Measurements from ENCODE around the gene CD109. TPM values are rescaled to one million over a fixed set of nuclear protein-coding genes. Genes with fewer than 3 reads are reported as not detected.
"Not testable (repeated sequence)": the region's sequence is repeated elsewhere in the genome, so short reads cannot be mapped to it uniquely, and the experiment has no call there.

The CD109 gene
- total and polyA plus RNA-seq, 4 experiments from 2014 or later, result 0.10 to 0.96 (median 0.53) TPM

DNA sequence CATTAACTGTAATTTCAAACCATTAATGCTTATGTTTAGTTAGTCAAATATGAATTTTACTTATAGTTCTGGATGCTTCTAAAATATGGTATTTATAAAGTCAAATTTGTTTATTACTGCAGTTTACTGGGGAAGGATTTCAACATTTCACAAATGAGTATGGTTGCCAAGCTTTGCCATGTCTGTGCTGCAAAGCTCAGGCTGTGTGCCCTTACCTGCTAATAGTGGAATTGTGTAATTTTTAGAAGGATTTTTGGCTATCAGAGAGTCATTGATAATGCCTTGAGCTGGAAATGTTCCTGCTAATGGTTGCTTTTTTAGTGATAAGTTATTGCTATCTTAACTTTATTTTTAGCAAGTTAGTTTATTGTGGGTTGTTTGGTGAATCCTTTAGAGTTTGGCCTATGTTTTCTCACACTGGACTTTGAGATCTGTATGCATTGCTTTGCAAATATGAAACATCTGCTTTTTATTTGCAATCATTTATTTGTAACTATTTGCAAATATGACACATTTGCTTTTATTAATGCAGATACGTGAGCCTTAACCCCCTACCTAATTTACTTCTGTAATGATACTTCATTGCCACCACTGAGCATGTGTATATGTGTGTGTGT is 105.8 kb downstream of the CD109 start:
- no peaks in the 10 kb centered on the region for H3K4me1 Mint-ChIP-seq
- ChIA-PET POLR2A (ENCODE audit: partially characterized antibody) (no interaction called here), CTCF (ENCODE audit: partially characterized antibody) (no interaction called here)
- H3K9me3 Mint-ChIP-seq, result no peaks in the 10 kb centered on the region
- no peaks in the 10 kb centered on the region for H3K36me3 ChIP-seq (ENCODE audit: insufficient read depth, low read length)
- no peaks in the 10 kb centered on the region for H3K4me1 ChIP-seq (ENCODE audit: insufficient read depth, low read length)
- no peak overlapping the region for H3K27ac Mint-ChIP-seq
- no peak overlapping the region for H3K4me3 Mint-ChIP-seq
- intact Hi-C loops (cut with micrococcal nuclease), result no loop called here
- H3K27me3 Mint-ChIP-seq, result no peaks in the 10 kb centered on the region
- no peaks in the 10 kb centered on the region for H3K9me3 ChIP-seq (ENCODE audit: control insufficient read depth in 1 of 2, low read length in 2 of 2)
- no peaks in the 10 kb centered on the region for H3K27me3 ChIP-seq (ENCODE audit: insufficient read depth, low read length)
- no peak overlapping the region for H3K4me3 ChIP-seq (ENCODE audit: low read length in 2 of 2)
- no peak for DNase-seq
- no peaks in the 10 kb centered on the region for H3K36me3 Mint-ChIP-seq
- H3K27ac ChIP-seq (ENCODE audit: low read depth, low read length), result no peak overlapping the region

DNA sequence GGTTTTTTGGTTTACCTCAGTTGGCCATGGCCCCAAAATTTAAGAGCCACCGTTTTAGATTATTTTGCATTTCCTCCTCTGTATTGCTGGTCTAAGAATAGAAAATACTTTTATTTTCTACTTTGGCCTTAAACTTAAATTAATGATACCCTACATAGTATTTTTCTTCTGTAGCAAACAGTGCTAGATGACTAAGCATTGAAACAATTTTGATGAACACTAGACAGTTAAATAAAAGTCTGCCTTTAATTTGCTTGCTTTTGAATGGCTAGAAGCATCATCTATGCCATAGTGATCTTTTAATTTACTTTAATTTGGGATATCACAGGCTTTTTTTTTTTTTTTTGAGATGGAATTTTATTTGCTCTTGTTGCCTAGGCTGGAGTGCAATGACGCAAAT is 106.4 kb downstream of the CD109 start:
- H3K4me3 Mint-ChIP-seq, result no peak overlapping the region
- H3K27ac Mint-ChIP-seq, result no peak overlapping the region
- H3K4me1 ChIP-seq (ENCODE audit: insufficient read depth, low read length), result no peaks in the 10 kb centered on the region
- H3K36me3 ChIP-seq (ENCODE audit: insufficient read depth, low read length), result no peaks in the 10 kb centered on the region
- DNase-seq, result no peak
- H3K4me1 Mint-ChIP-seq, result no peaks in the 10 kb centered on the region
- no peaks in the 10 kb centered on the region for H3K27me3 ChIP-seq (ENCODE audit: insufficient read depth, low read length)
- H3K9me3 ChIP-seq (ENCODE audit: control insufficient read depth in 1 of 2, low read length in 2 of 2), result no peaks in the 10 kb centered on the region
- no peak overlapping the region for H3K4me3 ChIP-seq (ENCODE audit: low read length in 2 of 2)
- H3K27me3 Mint-ChIP-seq, result no peaks in the 10 kb centered on the region
- ChIA-PET CTCF (ENCODE audit: partially characterized antibody) (no interaction called here), POLR2A (ENCODE audit: partially characterized antibody) (no interaction called here)
- no peaks in the 10 kb centered on the region for H3K36me3 Mint-ChIP-seq
- H3K9me3 Mint-ChIP-seq, result no peaks in the 10 kb centered on the region
- no peak overlapping the region for H3K27ac ChIP-seq (ENCODE audit: low read depth, low read length)
- intact Hi-C loops (cut with micrococcal nuclease), result no loop called here

DNA sequence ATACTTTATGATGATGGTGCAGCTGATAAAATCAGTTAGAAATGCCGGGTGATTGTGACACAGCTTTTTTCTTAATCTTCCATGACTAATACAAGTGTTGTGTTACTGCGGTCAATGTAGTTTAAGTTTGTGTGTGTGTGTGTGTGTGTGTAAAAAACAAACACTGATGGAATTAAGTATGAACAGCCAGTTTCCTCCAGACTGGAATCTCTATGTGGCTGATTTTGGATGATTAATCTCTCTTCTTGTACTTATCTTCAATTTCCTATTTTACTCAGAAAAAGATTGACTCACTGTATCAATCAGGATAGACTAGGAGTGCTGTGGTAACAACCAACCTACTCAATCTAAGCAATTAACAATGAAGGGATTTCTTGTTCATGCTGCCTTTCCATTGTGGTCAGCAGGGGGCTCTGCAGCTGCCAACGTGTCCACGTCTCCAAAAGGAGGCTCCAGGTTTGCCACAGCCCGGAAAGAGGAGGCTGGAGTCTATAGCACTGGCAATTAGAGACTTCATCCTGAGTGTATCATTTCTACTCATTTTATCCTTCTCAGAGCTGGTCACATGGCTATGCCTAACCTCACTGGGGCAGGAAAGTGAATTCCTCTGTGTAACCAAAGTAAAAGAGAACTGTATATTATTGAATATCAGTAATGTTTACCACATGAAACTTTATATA is 107.7 kb downstream of the CD109 start:
- no peak overlapping the region for H3K27ac ChIP-seq (ENCODE audit: low read depth, low read length)
- POLR2A ChIA-PET (ENCODE audit: partially characterized antibody), result no interaction called here
- no peaks in the 10 kb centered on the region for H3K9me3 Mint-ChIP-seq
- H3K27me3 ChIP-seq (ENCODE audit: insufficient read depth, low read length), result no peaks in the 10 kb centered on the region
- H3K27me3 Mint-ChIP-seq, result no peaks in the 10 kb centered on the region
- no peaks in the 10 kb centered on the region for H3K36me3 Mint-ChIP-seq
- no peaks in the 10 kb centered on the region for H3K4me1 Mint-ChIP-seq
- no peaks in the 10 kb centered on the region for H3K9me3 ChIP-seq (ENCODE audit: control insufficient read depth in 1 of 2, low read length in 2 of 2)
- no peak overlapping the region for H3K27ac Mint-ChIP-seq
- intact Hi-C loops (cut with micrococcal nuclease), result no loop called here
- H3K36me3 ChIP-seq (ENCODE audit: insufficient read depth, low read length), result no peaks in the 10 kb centered on the region
- no peak overlapping the region for H3K4me3 ChIP-seq (ENCODE audit: low read length in 2 of 2)
- H3K4me3 Mint-ChIP-seq, result peak overlapping the region in 1 of 8 donors; percentile 50
- DNase-seq, result no peak
- H3K4me1 ChIP-seq (ENCODE audit: insufficient read depth, low read length), result no peaks in the 10 kb centered on the region
- CTCF ChIA-PET (ENCODE audit: partially characterized antibody), result interaction anchor here (1.2 kb wide), 1 partner anchor 1405 kb away, joined by 3 read pairs; no protein-coding TSS in a partner anchor

DNA sequence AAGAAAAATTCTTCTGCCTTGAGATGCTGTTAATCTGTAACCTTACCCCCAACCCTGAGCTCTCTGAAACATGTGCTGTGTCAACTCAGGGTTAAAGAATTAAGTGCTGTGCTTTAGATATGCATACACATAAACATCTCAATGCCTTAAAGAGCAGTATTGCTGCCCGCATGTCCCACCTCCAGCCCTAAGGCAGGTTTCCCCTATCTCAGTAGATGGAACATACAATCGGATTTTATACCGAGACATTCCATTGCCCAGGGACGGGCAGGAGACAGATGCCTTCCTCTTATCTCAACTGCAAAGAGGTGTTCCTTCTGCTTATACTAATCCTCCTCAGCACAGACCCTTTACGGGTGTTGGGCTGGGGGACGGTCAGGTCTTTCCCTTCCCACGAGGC is 109.2 kb downstream of the CD109 start:
- H3K27ac Mint-ChIP-seq; H3K36me3 ChIP-seq (ENCODE audit: insufficient read depth, low read length); DNase-seq; POLR2A ChIA-PET (ENCODE audit: partially characterized antibody); H3K36me3 Mint-ChIP-seq; H3K9me3 ChIP-seq (ENCODE audit: control insufficient read depth in 1 of 2, low read length in 2 of 2); H3K27me3 ChIP-seq (ENCODE audit: insufficient read depth, low read length); H3K4me1 ChIP-seq (ENCODE audit: insufficient read depth, low read length); H3K4me3 Mint-ChIP-seq; H3K27me3 Mint-ChIP-seq; H3K9me3 Mint-ChIP-seq; H3K4me1 Mint-ChIP-seq; intact Hi-C loops (cut with micrococcal nuclease); H3K4me3 ChIP-seq (ENCODE audit: low read length in 2 of 2); H3K27ac ChIP-seq (ENCODE audit: low read depth, low read length): not testable (repeated sequence)
- CTCF ChIA-PET (ENCODE audit: partially characterized antibody), result interaction anchor here (1.1 kb wide), 1 partner anchor 1403 kb away, joined by 3 read pairs; no protein-coding TSS in a partner anchor

DNA sequence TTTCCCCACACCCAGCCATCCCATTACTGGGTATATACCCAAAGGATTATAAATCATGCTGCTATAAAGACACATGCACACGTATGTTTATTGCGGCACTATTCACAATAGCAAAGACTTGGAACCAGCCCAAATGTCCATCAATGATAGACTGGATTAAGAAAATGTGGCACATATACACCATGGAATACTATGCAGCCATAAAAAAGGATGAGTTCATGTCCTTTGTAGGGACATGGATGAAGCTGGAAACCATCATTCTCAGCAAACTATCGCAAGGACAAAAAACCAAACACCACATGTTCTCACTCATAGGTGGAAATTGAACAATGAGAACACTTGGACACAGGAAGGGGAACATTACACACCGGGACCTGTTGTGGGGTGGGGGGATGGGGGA is 110.0 kb downstream of the CD109 start:
- intact Hi-C loops (cut with micrococcal nuclease), result not testable (repeated sequence)

DNA sequence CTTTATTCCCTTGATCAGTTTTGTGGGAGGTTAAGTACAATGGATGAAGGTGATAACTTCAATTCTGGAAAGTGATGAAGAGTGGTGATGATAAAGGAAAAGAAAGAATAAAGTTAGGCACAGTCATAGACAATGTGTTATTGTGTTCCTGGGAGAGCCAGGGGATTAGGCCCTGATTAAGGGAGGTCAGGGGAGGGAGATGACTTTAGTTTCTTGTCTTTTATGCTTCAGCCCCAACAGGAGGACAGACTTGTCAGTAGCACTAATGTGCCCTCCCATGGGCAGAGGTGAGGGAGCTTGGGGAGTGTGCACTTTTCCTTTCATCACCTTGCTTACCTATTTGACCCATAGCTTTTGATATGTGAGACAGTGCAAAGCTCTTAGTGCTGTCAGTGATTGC is 115.7 kb downstream of the CD109 start:
- DNase-seq, result no peak
- no peaks in the 10 kb centered on the region for H3K9me3 Mint-ChIP-seq
- no peaks in the 10 kb centered on the region for H3K36me3 ChIP-seq (ENCODE audit: insufficient read depth, low read length)
- no peak overlapping the region for H3K4me3 Mint-ChIP-seq
- no peaks in the 10 kb centered on the region for H3K9me3 ChIP-seq (ENCODE audit: control insufficient read depth in 1 of 2, low read length in 2 of 2)
- ChIA-PET POLR2A (ENCODE audit: partially characterized antibody) (no interaction called here), CTCF (ENCODE audit: partially characterized antibody) (no interaction called here)
- no peak overlapping the region for H3K27ac Mint-ChIP-seq
- H3K36me3 Mint-ChIP-seq, result no peaks in the 10 kb centered on the region
- no peak overlapping the region for H3K4me3 ChIP-seq (ENCODE audit: low read length in 2 of 2)
- H3K27me3 Mint-ChIP-seq, result no peaks in the 10 kb centered on the region
- no peak overlapping the region for H3K27ac ChIP-seq (ENCODE audit: low read depth, low read length)
- no peaks in the 10 kb centered on the region for H3K4me1 ChIP-seq (ENCODE audit: insufficient read depth, low read length)
- no peaks in the 10 kb centered on the region for H3K4me1 Mint-ChIP-seq
- H3K27me3 ChIP-seq (ENCODE audit: insufficient read depth, low read length), result no peaks in the 10 kb centered on the region
- intact Hi-C loops (cut with micrococcal nuclease), result no loop called here

More for the DNA sequence above, 110.0 kb downstream of the CD109 start:
- H3K9me3 Mint-ChIP-seq; H3K4me1 ChIP-seq (ENCODE audit: insufficient read depth, low read length); H3K9me3 ChIP-seq (ENCODE audit: control insufficient read depth in 1 of 2, low read length in 2 of 2); DNase-seq; H3K4me3 ChIP-seq (ENCODE audit: low read length in 2 of 2); H3K27me3 ChIP-seq (ENCODE audit: insufficient read depth, low read length); H3K36me3 Mint-ChIP-seq; H3K27me3 Mint-ChIP-seq; POLR2A ChIA-PET (ENCODE audit: partially characterized antibody); H3K4me3 Mint-ChIP-seq; H3K4me1 Mint-ChIP-seq; H3K27ac ChIP-seq (ENCODE audit: low read depth, low read length); H3K27ac Mint-ChIP-seq; H3K36me3 ChIP-seq (ENCODE audit: insufficient read depth, low read length): not testable (repeated sequence)
- CTCF ChIA-PET (ENCODE audit: partially characterized antibody), result interaction anchor here (1.1 kb wide), 1 partner anchor 67 kb away, joined by 3 read pairs; no protein-coding TSS in a partner anchor

DNA sequence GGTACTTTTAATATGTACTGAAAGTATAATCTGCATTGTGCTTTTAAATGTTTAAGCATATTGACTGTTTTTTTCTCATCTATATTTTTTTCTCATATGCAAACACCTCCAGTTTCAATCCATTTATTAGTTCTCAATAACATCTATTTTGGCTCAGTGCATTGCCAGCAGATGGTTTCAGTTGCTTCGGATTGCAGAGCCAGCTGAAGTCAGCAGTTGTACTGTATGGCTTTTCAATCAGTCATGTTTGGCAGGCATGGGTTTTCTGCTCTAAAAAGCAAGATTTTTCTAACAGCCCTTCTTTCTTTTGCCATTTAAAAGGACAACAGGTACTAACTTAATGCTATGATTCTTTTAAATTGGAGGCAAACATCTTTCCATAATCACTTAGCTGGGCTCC is 121.2 kb downstream of the CD109 start:
- no peak overlapping the region for H3K27ac ChIP-seq (ENCODE audit: low read depth, low read length)
- H3K9me3 ChIP-seq (ENCODE audit: control insufficient read depth in 1 of 2, low read length in 2 of 2), result no peaks in the 10 kb centered on the region
- POLR2A ChIA-PET (ENCODE audit: partially characterized antibody), result no interaction called here
- Mint-ChIP-seq H3K36me3 (no peaks in the 10 kb centered on the region), H3K4me1 (no peaks in the 10 kb centered on the region), H3K9me3 (peaks cover 0 to 8% (median 5%) of the 10 kb centered on the region in 8 donors), H3K4me3 (no peak overlapping the region), H3K27me3 (no peaks in the 10 kb centered on the region), H3K27ac (no peak overlapping the region)
- H3K36me3 ChIP-seq (ENCODE audit: insufficient read depth, low read length), result no peaks in the 10 kb centered on the region
- no peak for DNase-seq
- no peak overlapping the region for H3K4me3 ChIP-seq (ENCODE audit: low read length in 2 of 2)
- intact Hi-C loops (cut with micrococcal nuclease), result no loop called here
- H3K27me3 ChIP-seq (ENCODE audit: insufficient read depth, low read length), result no peaks in the 10 kb centered on the region
- CTCF ChIA-PET (ENCODE audit: partially characterized antibody), result no interaction called here
- no peaks in the 10 kb centered on the region for H3K4me1 ChIP-seq (ENCODE audit: insufficient read depth, low read length)

All from CD4-positive, alpha-beta memory T cell (primary cell).